HEK293 (cell line): ENCODE data around the gene ALLC.
"Not testable (repeated sequence)": the region's sequence is repeated elsewhere in the genome, so short reads cannot be mapped to it uniquely, and the experiment has no call there.

ENCODE experiments used
- CTCF ChIA-PET: fragments of 350-600 bp; formaldehyde crosslinking; extraction: SDS; loops from one replicate; lab custom pipeline; 2021; ENCODE audit warnings: antibody characterized with exemption; lab: Yijun Ruan, JAX
- POLR2A ChIA-PET: fragments of 300-600 bp; formaldehyde crosslinking; extraction: SDS; loops from one replicate; lab custom pipeline; 2020; ENCODE audit warnings: antibody characterized with exemption, inconsistent platforms; lab: Yijun Ruan, JAX
- H3K27ac ChIP-seq: fragments of 200-500 bp; sonication (Bioruptor generic); 2 replicates; pipeline ENCODE4 v1.5.1; 2014; ENCODE audit warnings: low read depth, low read length, control low read depth, inconsistent platforms; ENCODE audit errors: extremely low read depth
- H3K36me3 ChIP-seq, 2 experiments: fragments of 200-500 bp in 1 of 2; sonication (Bioruptor generic) in 1 of 2; 1 replicate in 1 of 2; 2 replicates in 1 of 2; pipeline ENCODE4 v1.5.1; 2014 to 2017; ENCODE audit warnings: inconsistent platforms in 2 of 2, low read length in 2 of 2; ENCODE audit not compliant: control insufficient read depth in 2 of 2, insufficient read depth in 1 of 2
- H3K4me1 ChIP-seq: fragments of 200-500 bp; sonication (Bioruptor generic); 2 replicates; pipeline ENCODE4 v1.5.1; 2014; ENCODE audit warnings: mild to moderate bottlenecking, low read length, inconsistent platforms; ENCODE audit not compliant: control insufficient read depth, insufficient read depth
- H3K4me3 ChIP-seq: 2 replicates; pipeline ENCODE4 v1.5.1; 2011; ENCODE audit warnings: low read depth, mild to moderate bottlenecking, control low read depth, low read length, moderate library complexity
- H3K9me3 ChIP-seq: fragments of 200-500 bp; sonication (Bioruptor generic); 2 replicates; pipeline ENCODE4 v1.5.1; 2014; ENCODE audit warnings: low read depth, low read length, inconsistent platforms; ENCODE audit not compliant: control insufficient read depth, insufficient read depth
- GLIS2 ChIP-seq: fragments of 450-650 bp; formaldehyde crosslinking; IDR thresholded peaks from 2 replicates; pipeline ENCODE4 v1.5.1; 2016; ENCODE audit warnings: missing biosample characterization, missing genetic modification characterization
- PRDM1 ChIP-seq: fragments of 450-650 bp; formaldehyde crosslinking; IDR thresholded peaks from 2 replicates; pipeline ENCODE4; 2016; ENCODE audit warnings: missing biosample characterization, missing genetic modification characterization
- RBAK ChIP-seq: fragments of 450-650 bp; formaldehyde crosslinking; IDR thresholded peaks from 2 replicates; pipeline ENCODE4 v1.5.1; 2016; ENCODE audit warnings: missing biosample characterization, missing genetic modification characterization
- SP3 ChIP-seq: fragments of 450-650 bp; formaldehyde crosslinking; IDR thresholded peaks from 2 replicates; pipeline ENCODE4 v1.5.1; 2016; ENCODE audit warnings: missing biosample characterization, missing genetic modification characterization
- ZFP41 ChIP-seq: fragments of 450-650 bp; formaldehyde crosslinking; IDR thresholded peaks from 2 replicates; pipeline ENCODE4 v1.5.1; 2016; ENCODE audit warnings: missing biosample characterization, missing genetic modification characterization, borderline replicate concordance
- ZNF148 ChIP-seq: fragments of 450-650 bp; formaldehyde crosslinking; IDR thresholded peaks from 2 replicates; pipeline ENCODE4 v1.5.0; 2017; ENCODE audit warnings: missing biosample characterization, missing genetic modification characterization, borderline replicate concordance
- ZNF23 ChIP-seq: fragments of 450-650 bp; formaldehyde crosslinking; IDR thresholded peaks from 2 replicates; pipeline ENCODE4 v1.5.1; 2016; ENCODE audit warnings: missing biosample characterization, missing genetic modification characterization, borderline replicate concordance
- ZNF266 ChIP-seq: fragments of 450-650 bp; formaldehyde crosslinking; IDR thresholded peaks from 2 replicates; pipeline ENCODE4 v1.5.1; 2016; ENCODE audit warnings: missing biosample characterization, missing genetic modification characterization, low read depth
- ZNF311 ChIP-seq: fragments of 450-650 bp; formaldehyde crosslinking; IDR thresholded peaks from 2 replicates; pipeline ENCODE4 v1.5.1; 2017; ENCODE audit warnings: missing biosample characterization, missing genetic modification characterization, borderline replicate concordance
- ZNF426 ChIP-seq: fragments of 450-650 bp; formaldehyde crosslinking; IDR thresholded peaks from 2 replicates; pipeline ENCODE4 v1.5.1; 2017; ENCODE audit warnings: missing biosample characterization, missing genetic modification characterization, mild to moderate bottlenecking, inconsistent platforms, moderate library complexity
- ZNF518A ChIP-seq: fragments of 450-650 bp; formaldehyde crosslinking; conservative IDR thresholded peaks from 2 replicates; pipeline ENCODE4 v1.5.1; 2016; ENCODE audit warnings: low read depth, missing biosample characterization, missing genetic modification characterization
- ZNF548 ChIP-seq: fragments of 450-650 bp; formaldehyde crosslinking; IDR thresholded peaks from 2 replicates; pipeline ENCODE4 v1.5.1; 2016; ENCODE audit warnings: missing biosample characterization, missing genetic modification characterization
- ZNF791 ChIP-seq: fragments of 450-650 bp; formaldehyde crosslinking; IDR thresholded peaks from 2 replicates; pipeline ENCODE4 v1.5.1; 2016; ENCODE audit warnings: missing biosample characterization, missing genetic modification characterization
- ZSCAN4 ChIP-seq: fragments of 450-650 bp; formaldehyde crosslinking; IDR thresholded peaks from 2 replicates; pipeline ENCODE4 v1.5.1; 2017; ENCODE audit warnings: missing biosample characterization, missing genetic modification characterization

ALLC gene

GRCh38 chr2:3617198-3617890, 40.7 kb upstream of the ALLC start (continued):
- TF ChIP-seq ZSCAN4 (tag by site-specific recombination) (no peak), ZFP41 (tag by site-specific recombination) (no peak), ZNF548 (no peak), SP3 (no peak), ZNF791 (tag by site-specific recombination) (no peak), GLIS2 (tag by site-specific recombination) (no peak), ZNF426 (tag by site-specific recombination) (no peak), ZNF266 (no peak), ZNF23 (tag by site-specific recombination) (no peak)

- TF ChIP-seq ZNF311 (tag by site-specific recombination) (no peak), ZNF548 (no peak), ZNF518A (tag by site-specific recombination) (no peak), ZNF148 (tag by site-specific recombination) (no peak)
- H3K4me1 ChIP-seq, result no peaks in the 10 kb centered on the region
- H3K9me3 ChIP-seq, result no peaks in the 10 kb centered on the region
- no peak overlapping the region for H3K4me3 ChIP-seq
- no peaks in the 10 kb centered on the region for H3K36me3 ChIP-seq
- H3K27ac ChIP-seq, result no peak overlapping the region
- ChIA-PET POLR2A (no interaction called here), CTCF (no interaction called here)
These were observed 39.6 kb upstream of the ALLC start for GRCh38 chr2:3618367-3618766.

- ChIA-PET CTCF (no interaction called here), POLR2A (no interaction called here)
- Histone ChIP-seq H3K4me1 (no peaks in the 10 kb centered on the region), H3K27ac (no peak overlapping the region), H3K4me3 (no peak overlapping the region), H3K9me3 (no peaks in the 10 kb centered on the region), H3K36me3 (no peaks in the 10 kb centered on the region)
- no peak for TF ChIP-seq RBAK (tag by site-specific recombination)
- peak; percentile 97 for TF ChIP-seq PRDM1 (tag by site-specific recombination)
These were observed 39.0 kb upstream of the ALLC start for GRCh38 chr2:3619033-3619432.

- POLR2A ChIA-PET, H3K4me1 ChIP-seq: not testable (repeated sequence)
These were observed 38.3 kb upstream of the ALLC start for GRCh38 chr2:3619661-3620060.

More at GRCh38 chr2:3619661-3620060, 38.3 kb upstream of the ALLC start:
- H3K36me3 ChIP-seq, H3K9me3 ChIP-seq, CTCF ChIA-PET, H3K27ac ChIP-seq, H3K4me3 ChIP-seq: not testable (repeated sequence)
